H1 (cell line): Measurements from ENCODE around the gene SEMA3E. TPM values are rescaled to one million over a fixed set of nuclear protein-coding genes. Genes with fewer than 3 reads are reported as not detected.

Experiments used
- ATF2 ChIP-seq: IDR thresholded peaks from 2 replicates; pipeline ENCODE4 v1.6.1; 2012; ENCODE audit warnings: low read length, inconsistent platforms
- CHD7 ChIP-seq: fragments of 300-600 bp; sonication (generic); IDR thresholded peaks from 2 replicates; pipeline ENCODE4 v1.7.1; 2012; ENCODE audit warnings: low read length, moderate library complexity, mild to moderate bottlenecking, inconsistent platforms; ENCODE audit not compliant: insufficient replicate concordance
- POU5F1 ChIP-seq: IDR thresholded peaks from 2 replicates; pipeline ENCODE4 v1.6.1; 2011; ENCODE audit warnings: low read depth, mild to moderate bottlenecking, low read length, moderate library complexity
- RNF2 ChIP-seq: fragments of 200-900, 300-1000 bp; sonication (generic); IDR thresholded peaks from 2 replicates; pipeline ENCODE4 v1.7.1; 2016; ENCODE audit warnings: borderline replicate concordance, low read depth, mild to moderate bottlenecking, antibody characterized with exemption, low read length; ENCODE audit not compliant: poor library complexity, severe bottlenecking; ENCODE audit errors: missing control alignments
- SIX5 ChIP-seq: IDR thresholded peaks from 2 replicates; pipeline ENCODE4 v1.6.1; 2011; ENCODE audit warnings: mild to moderate bottlenecking, low read depth, low read length
- ZNF274 ChIP-seq: IDR thresholded peaks from 2 replicates; pipeline ENCODE4 v1.7.0; 2012; ENCODE audit warnings: low read length, borderline replicate concordance; ENCODE audit errors: extremely low read depth
- polyA plus RNA-seq, 7 experiments: library from polyadenylated mRNA; depleted of rRNA in 3 of 7; stranded (reverse) in 5 of 7; unstranded in 2 of 7; fragments of >200 nt in 5 of 7; fragments of 200-250 nt in 2 of 7; gene quantifications; 1 replicate in 5 of 7; 2 replicates in 1 of 7; 4 replicates in 1 of 7; pipeline versions ENCODE4 v1.2.1 to v1.2.3, GENCODE V29; 2011 to 2013; ENCODE audit warnings: missing spikeins in 2 of 7, mixed read lengths in 2 of 7
- total RNA-seq: library from RNA; stranded (reverse); fragmentation: NEBNext Ultra II Directional; extraction: Animal tissue kit (Norgen Biotek cat#: 25700); gene quantifications from 2 replicates; pipeline ENCODE4 v1.2.1, GENCODE V29; 2021

Gene SEMA3E
- total and polyA plus RNA-seq, 2 of the 8 experiments (the other 6 are each of a cell fraction or from before 2014, with no cell fraction given), result 0.93 to 0.94 TPM

GRCh38 chr7:83466187-83466923 lies 182.6 kb downstream of the SEMA3E start (continued):
- TF ChIP-seq CHD7 (peak; percentile 82), SIX5 (no peak), ZNF274 (no peak), RNF2 (no peak), ATF2 (no peak), POU5F1 (no peak)
